Natural killer cell (primary cell): ENCODE data around the gene AUTS2. TPM values are rescaled to one million over a fixed set of nuclear protein-coding genes. Genes with fewer than 3 reads are reported as not detected.

ENCODE experiments used
- ATAC-seq, 3 donors: fragments of 150-1000 bp in 2 of 3; fragments of 200-7000 bp in 1 of 3; cut with Tn5 transposase; 1 replicate in 1 of 3; 2 replicates in 2 of 3; pipeline ENCODE4 v1.10.0; 2021; ENCODE audit warnings: mild to moderate bottlenecking in 2 of 3, moderate library complexity in 2 of 3
- DNase-seq, 2 donors: peaks; one replicate each; pipeline versions ENCODE4 v3.0.0 to v3.0.0-alpha.2; 2013 to 2021; ENCODE audit warnings: mixed read lengths in 1 of 2
- H3K27ac ChIP-seq: one replicate; pipeline ENCODE4 v1.5.1; 2013; ENCODE audit warnings: mild to moderate bottlenecking, low read length
- H3K27me3 ChIP-seq: one replicate; pipeline ENCODE4 v1.6.1; 2013; ENCODE audit warnings: low read length; ENCODE audit not compliant: control insufficient read depth, insufficient read depth
- H3K36me3 ChIP-seq: one replicate; pipeline ENCODE4 v1.6.1; 2013; ENCODE audit warnings: low read length; ENCODE audit not compliant: control insufficient read depth, insufficient read depth
- H3K4me1 ChIP-seq: one replicate; pipeline ENCODE4 v1.6.1; 2013; ENCODE audit warnings: low read length; ENCODE audit not compliant: control insufficient read depth, insufficient read depth
- H3K4me3 ChIP-seq: one replicate; pipeline ENCODE4 v1.5.1; 2013; ENCODE audit warnings: low read length
- H3K9me3 ChIP-seq: one replicate; pipeline ENCODE4 v1.6.1; 2013; ENCODE audit warnings: low read length; ENCODE audit not compliant: control insufficient read depth, insufficient read depth
- H3K27ac Mint-ChIP-seq, 2 donors: one replicate each; pipeline ENCODE4 v1.8.0; 2022; ENCODE audit warnings: mild to moderate bottlenecking in 2 of 2, mixed read lengths in 2 of 2, moderate library complexity in 1 of 2
- H3K27me3 Mint-ChIP-seq, 2 donors: one replicate each; pipeline ENCODE4 v1.8.0; 2022; ENCODE audit warnings: low read depth in 2 of 2, mixed read lengths in 2 of 2
- H3K36me3 Mint-ChIP-seq: one replicate; pipeline ENCODE4 v1.8.0; 2022; ENCODE audit warnings: mixed read lengths
- H3K4me1 Mint-ChIP-seq, 2 donors: one replicate each; pipeline ENCODE4 v1.8.0; 2022; ENCODE audit warnings: mixed read lengths in 2 of 2
- H3K4me3 Mint-ChIP-seq: one replicate; pipeline ENCODE4 v1.8.0; 2022; ENCODE audit warnings: mild to moderate bottlenecking, moderate library complexity, mixed read lengths
- H3K9me3 Mint-ChIP-seq, 2 donors: one replicate each; pipeline ENCODE4 v1.8.0; 2022; ENCODE audit warnings: mixed read lengths in 2 of 2
- CTCF ChIP-seq: fragments of 200-600 bp; IDR thresholded peaks from one replicate; pipeline ENCODE4 v1.8.0; 2022; ENCODE audit warnings: antibody characterized with exemption
- WGBS: methylation state at CpG from one replicate; pipeline ENCODE4 v1.1.7; 2013; ENCODE audit warnings: missing lambda C conversion rate; ENCODE audit not compliant: insufficient coverage; 5-methylcytosine and 5-hydroxymethylcytosine counted together
- intact Hi-C: fragments of 100-400 bp; cut with micrococcal nuclease; formaldehyde crosslinking; loops from one replicate; pipeline ENCODE4 v1.14.2; 2022
- total RNA-seq, 4 donors: library from RNA; stranded (reverse); fragments of 120-200 nt in 1 of 4; gene quantifications; one replicate each; pipeline versions ENCODE4 v1.2.3 to v1.2.4, GENCODE V29; 2013 to 2022

The AUTS2 gene
- total RNA-seq, 3 donors from 2014 or later (not counting 1 experiment from before 2014, with no cell fraction given) = 147 to 197 (median 155) TPM

GRCh38 chr7:69736126-69736810, 138.0 kb downstream of the AUTS2 start:
- TF ChIP-seq CTCF = no peak
- Mint-ChIP-seq H3K4me1 (peaks cover 10 to 12% of the 10 kb centered on the region in 2 donors), H3K36me3 (no peaks in the 10 kb centered on the region), H3K9me3 (no peaks in the 10 kb centered on the region), H3K27me3 (no peaks in the 10 kb centered on the region), H3K4me3 (no peak overlapping the region), H3K27ac (no peak overlapping the region)
- ATAC-seq (no peak), DNase-seq (no peak)
- intact Hi-C loops = no loop called here
- H3K27ac ChIP-seq = no peak overlapping the region
- peaks cover 3% of the 10 kb centered on the region for H3K4me1 ChIP-seq
- H3K4me3 ChIP-seq = no peak overlapping the region
- H3K36me3 ChIP-seq = no peaks in the 10 kb centered on the region
- H3K27me3 ChIP-seq = no peaks in the 10 kb centered on the region
- WGBS = 74% methylated on average over 3 of the region's 3 CpGs
- H3K9me3 ChIP-seq = no peaks in the 10 kb centered on the region

DNA sequence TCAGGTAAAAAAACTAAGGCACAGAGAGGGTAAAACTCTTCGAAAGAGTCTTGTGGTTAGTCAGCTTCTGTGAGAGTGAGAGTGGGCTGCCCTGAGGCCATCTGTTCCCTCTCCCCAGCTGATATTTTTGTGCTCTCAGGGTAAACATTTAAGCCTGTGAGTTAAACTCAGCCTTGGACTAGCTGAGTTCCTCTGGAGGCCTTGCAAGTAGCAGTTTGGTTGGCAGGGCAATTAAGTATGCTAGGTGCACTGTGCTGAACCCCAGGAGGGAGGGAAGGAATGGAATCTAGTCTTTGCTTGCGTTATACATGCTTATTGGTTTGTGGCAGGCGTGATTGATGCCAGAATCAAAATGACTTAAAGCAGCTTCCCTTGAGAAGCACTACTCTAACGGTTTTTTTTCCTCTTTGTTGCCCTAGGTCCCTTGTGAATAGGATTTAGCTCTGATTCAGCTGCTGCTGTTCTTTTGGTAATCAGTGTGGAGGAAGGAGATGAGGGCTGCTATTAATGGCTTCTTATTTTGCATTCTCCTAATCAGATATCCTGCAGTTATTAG, 140.2 kb downstream of the AUTS2 start:
- Mint-ChIP-seq H3K9me3 (no peaks in the 10 kb centered on the region), H3K4me3 (no peak overlapping the region), H3K36me3 (no peaks in the 10 kb centered on the region), H3K27ac (no peak overlapping the region), H3K4me1 (peaks cover 6 to 12% of the 10 kb centered on the region in 2 donors), H3K27me3 (no peaks in the 10 kb centered on the region)
- H3K36me3 ChIP-seq = no peaks in the 10 kb centered on the region
- no peak overlapping the region for H3K27ac ChIP-seq
- DNase-seq (no peak), ATAC-seq (no peak)
- no peak for TF ChIP-seq CTCF
- WGBS = 21% methylated on average over 4 of the region's 4 CpGs
- H3K9me3 ChIP-seq = no peaks in the 10 kb centered on the region
- H3K4me3 ChIP-seq = no peak overlapping the region
- no peaks in the 10 kb centered on the region for H3K27me3 ChIP-seq
- intact Hi-C loops = no loop called here
- H3K4me1 ChIP-seq = peaks cover 3% of the 10 kb centered on the region

- 60% methylated on average over 1 of the region's 1 CpG for WGBS
- Histone ChIP-seq H3K9me3 (no peaks in the 10 kb centered on the region), H3K36me3 (no peaks in the 10 kb centered on the region), H3K27me3 (no peaks in the 10 kb centered on the region), H3K27ac (no peak overlapping the region), H3K4me1 (peaks cover 3% of the 10 kb centered on the region), H3K4me3 (no peak overlapping the region)
- H3K4me3 Mint-ChIP-seq = no peak overlapping the region
- ATAC-seq (no peak), DNase-seq (no peak)
- TF ChIP-seq CTCF = no peak
- no peak overlapping the region for H3K27ac Mint-ChIP-seq
- H3K4me1 Mint-ChIP-seq = peaks cover 6 to 12% of the 10 kb centered on the region in 2 donors
- H3K9me3 Mint-ChIP-seq = no peaks in the 10 kb centered on the region
- intact Hi-C loops = no loop called here
- H3K36me3 Mint-ChIP-seq = no peaks in the 10 kb centered on the region
- no peaks in the 10 kb centered on the region for H3K27me3 Mint-ChIP-seq
Measured at GRCh38 chr7:69739190-69739589, 140.9 kb downstream of the AUTS2 start.
